Activated CD4-positive, CD25-positive, alpha-beta regulatory T cell treated with anti-CD3 and anti-CD28 coated beads, Interleukin-2, amount 50 U/mL, for 24 hours (primary cell): ENCODE measurements around the gene ABHD5.
A peak's percentile ranks its signal among the peaks of the same experiment; 100 is the strongest.
"Not testable (repeated sequence)": the region's sequence is repeated elsewhere in the genome, so short reads cannot be mapped to it uniquely, and the experiment has no call there.

ENCODE experiments used
- ATAC-seq, 2 donors: fragments of 150-1000 bp; cut with Tn5 transposase; one replicate each; pipeline ENCODE4 v1.10.0; 2021; ENCODE audit warnings: mild to moderate bottlenecking in 1 of 2, moderate library complexity in 1 of 2

The ABHD5 gene

GRCh38 chr3:43690400-43691119, at the start of gene ABHD5:
Gene ABHD5 (plus strand): TSS chr3:43690938. CDS start chr3:43690993, 55 bp downstream.
- peak; percentile 90 to 91 for ATAC-seq

DNA sequence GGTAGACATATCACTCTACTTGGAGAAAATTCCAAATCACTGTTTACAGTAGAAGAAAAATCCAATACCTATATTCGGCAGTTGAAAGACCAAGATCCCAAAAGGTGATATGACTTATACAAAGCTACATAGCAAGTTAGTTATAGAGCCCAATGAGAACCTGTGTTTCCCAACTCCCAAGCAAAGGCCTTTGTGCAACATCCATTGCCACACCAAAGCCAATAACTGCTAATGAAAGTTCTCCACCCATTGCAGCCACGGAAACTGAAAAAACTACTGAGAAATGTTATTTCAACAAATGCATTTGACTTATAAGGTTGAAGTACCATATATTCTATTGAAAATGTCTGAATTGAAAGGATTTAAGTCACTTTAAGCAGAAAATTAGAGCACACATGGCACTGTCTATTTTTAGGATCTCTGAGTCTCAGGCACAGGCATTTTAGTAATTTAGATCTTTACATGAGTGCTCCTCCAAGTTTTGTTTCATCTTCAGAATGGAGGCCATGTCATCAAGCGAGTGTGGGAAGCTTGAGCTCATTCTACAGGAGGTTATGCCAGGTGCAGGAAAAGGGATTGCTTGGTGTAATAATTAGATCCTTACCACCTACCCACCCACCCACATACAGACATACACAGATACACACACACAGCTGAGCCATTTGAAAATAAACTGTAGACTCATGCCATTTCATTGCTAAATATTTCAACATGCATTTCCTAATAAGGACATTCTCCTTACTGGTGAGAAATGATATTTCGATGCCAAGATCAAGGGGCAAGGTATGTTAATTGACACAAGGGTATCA, 49.2 kb upstream of the ABHD5 start:
- no peak for ATAC-seq

GRCh38 chr3:43644443-43644842, 46.3 kb upstream of the ABHD5 start:
- ATAC-seq: no peak

DNA sequence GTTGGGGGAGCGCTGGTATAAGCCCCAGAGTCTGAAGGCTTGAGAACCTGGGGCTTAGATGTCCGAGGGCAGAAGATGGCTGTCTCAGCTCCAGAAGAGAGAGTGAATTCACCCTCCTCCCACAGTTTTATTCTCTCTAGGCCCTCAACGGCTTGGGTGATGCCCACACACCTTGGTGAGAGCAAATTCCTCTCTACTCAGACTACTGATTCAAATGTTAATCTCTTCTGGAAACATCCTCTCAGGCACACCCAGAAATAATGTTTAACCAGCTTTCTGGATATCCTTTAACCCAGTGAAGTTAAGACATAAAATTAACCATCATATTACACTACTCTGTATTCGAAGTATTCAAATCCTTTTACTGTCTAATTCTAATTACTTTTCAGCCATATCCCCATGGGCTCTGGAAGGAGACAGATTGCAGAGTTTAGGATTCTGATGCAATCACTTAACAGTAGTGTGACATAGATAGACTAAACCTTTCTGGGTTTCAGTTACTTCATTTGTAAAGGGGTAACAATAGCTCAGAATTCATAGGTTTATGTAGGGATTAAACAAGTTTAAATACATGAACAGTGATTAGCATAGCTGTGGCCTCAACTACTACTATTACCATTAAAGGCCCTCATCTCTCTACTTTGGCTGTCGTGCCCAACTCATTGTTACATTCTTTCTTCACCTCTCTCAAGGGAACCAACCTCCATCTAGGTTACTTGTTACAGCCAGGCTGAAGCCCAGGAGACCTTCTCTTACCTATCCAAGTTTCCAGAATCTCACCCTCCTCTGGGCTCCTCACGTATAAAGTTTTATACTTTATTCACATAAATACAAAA, 43.2 kb upstream of the ABHD5 start:
- no peak for ATAC-seq

DNA sequence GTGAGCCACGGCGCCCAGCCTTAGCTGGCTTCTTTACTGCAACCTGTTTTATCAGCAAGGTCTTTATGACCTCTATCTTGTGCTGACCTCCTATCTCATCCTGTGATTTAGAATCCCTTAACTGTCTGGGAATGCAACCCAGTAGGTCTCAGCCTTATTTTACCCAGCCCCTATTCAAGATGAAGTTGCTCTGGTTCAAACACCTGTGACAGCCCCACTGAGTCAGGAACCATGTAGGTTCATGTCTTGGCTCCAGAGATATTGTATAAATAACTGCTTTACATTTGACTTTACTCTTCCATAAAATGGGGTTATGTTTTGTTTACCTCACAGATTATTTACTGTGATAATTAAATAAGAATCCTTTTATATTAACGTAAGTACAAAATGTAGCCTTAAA, 41.8 kb upstream of the ABHD5 start:
- ATAC-seq: no peak

DNA sequence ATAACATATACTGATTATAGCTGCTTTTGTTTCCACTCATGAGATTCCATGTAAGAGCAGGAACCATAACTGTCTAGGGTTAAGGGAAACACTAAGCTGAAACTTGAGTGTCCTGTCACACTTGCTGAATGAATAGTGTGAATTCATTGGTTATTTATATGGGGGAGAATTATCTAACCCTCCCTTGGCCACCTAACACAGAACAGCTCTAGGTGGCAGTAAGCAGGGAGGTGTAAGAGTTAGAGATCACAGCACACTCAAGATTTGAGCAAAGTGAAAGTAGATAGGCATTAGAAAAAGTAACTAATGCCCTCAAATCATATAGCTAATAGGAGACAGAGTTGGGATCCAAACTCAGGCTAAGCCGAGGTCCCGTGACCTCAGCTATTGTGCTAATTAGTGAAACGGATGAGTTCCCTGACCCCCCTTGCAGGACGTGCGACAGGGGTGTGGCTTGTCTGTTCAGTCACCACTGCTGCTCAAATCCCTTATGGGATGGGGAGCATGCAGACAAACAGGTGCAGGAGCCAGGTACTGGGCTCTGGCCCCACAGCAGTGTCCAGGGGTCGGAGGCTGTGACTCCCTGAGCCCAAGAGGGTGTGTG, 41.3 kb upstream of the ABHD5 start:
- no peak for ATAC-seq

- no peak for ATAC-seq
Observed at GRCh38 chr3:43650345-43650744, 40.4 kb upstream of the ABHD5 start.

DNA sequence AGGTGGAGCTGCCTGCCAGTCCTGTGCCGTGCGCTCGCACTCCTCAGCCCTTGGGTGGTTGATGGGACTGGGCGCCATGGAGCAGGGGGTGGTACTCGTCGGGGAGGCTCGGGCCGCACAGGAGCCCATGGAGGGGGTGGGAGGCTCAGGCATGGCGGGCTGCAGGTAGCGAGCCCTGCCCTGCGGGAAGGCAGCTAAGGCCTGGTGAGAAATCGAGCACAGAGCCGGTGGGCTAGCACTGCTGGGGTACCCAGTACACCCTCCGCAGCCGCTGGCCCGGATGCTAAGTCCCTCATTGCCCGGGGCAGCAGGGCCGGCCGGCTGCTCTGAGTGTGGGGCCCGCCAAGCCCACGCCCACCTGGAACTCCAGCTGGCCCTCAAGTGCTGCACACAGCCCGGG, 34.3 kb upstream of the ABHD5 start:
- not testable (repeated sequence) for ATAC-seq

DNA sequence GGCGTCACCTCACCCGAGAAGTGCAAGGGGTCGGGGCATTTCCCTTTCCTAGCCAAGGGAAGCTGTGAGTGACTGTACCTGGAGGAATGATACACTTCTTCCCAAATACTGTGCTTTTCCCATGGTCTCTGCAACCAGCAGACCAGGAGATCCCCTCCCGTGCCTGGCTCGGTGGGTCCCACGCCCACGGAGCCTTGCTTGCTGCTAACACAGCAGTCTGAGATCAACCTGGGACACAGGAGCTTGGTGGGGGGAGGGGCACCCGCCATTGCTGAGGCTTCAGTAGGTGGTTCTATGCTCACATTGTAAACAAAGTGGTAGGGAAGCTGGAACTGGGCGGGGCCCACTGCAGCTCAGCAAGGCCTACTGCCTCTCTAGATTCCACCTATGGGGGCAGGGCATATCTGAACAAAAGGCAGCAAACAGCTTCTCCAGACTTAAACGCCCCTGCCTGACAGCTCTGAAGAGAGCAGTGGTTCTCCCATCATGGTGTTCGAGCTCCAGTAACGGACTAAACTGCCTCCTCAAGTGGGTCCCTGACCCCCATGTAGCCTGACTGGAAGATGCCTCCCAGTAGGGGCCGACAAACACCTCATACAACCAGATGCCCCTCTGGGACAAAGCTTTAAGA, 31.4 kb upstream of the ABHD5 start:
- ATAC-seq: no peak

DNA sequence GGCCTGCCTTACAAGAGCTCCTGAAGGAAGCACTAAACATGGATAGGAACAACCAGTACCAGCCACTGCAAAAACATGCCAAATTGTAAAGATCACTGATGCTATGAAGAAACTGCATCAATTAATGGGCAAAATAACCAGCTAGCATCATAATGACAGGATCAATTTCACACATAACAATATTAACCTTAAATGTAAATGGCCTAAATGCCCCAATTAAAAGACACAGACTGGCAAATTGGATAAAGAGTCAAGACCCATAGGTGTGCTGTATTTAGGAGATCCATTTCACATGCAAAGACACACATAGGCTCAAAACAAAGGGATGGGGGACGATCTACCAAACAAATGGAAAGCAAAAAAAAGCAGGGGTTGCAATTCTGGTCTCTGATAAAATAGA, 29.4 kb upstream of the ABHD5 start:
- ATAC-seq: not testable (repeated sequence)

DNA sequence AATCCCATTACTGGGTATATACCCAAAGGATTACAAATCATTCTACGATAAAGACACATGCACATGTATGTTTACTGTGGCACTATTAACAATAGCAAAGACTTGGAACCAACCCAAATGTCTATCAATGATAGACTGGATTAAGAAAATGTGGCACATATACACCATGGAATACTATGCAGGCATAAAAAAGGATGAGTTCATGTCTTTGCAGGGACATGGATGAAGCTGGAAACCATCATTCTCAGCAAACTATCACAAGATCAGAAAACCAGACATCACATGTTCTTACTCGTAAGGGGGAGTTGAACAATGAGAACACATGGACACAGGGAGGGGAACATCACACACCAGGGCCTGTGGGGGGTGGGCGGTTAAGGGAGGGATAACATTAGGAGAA, 25.7 kb upstream of the ABHD5 start:
- not testable (repeated sequence) for ATAC-seq

DNA sequence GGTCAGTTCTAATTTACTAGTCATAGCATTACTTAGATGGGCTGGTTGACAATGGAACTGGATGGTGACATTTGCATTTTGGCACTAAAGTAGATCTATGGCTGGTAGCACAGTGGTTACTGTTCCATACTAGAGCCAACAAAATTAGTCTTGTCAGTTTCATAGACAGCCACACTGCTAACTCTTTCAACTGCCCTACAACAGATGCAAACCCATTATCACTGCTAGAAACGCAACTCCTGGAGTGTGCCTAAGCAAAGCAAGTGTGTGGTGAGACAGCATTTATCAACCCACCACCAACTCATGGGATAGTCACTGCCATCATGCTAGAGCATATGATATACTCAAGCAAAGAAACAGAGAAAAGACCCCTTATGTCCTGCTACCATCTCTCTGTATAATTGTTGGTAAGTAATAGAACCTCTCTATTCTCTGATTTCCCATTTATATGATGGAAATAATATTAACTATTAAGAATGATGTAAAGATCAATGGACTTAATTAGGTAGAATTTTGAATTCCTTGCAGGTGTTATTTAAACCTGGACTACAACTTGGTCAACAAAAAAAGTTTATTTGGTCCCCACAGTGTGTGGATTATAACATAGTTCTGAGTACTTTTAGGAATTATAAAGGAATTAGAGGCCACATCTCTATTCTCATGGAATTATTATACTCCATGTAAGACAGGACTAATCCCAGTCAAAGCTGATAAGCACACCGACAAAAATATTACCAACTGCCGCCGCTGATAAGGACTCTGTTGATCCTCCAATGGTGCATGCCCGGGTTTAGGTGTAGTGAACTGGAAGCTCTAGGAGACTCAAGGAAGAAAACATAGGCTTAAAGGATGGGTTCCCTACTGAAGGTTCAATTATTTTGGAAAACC, 19.9 kb upstream of the ABHD5 start:
- no peak for ATAC-seq

GRCh38 chr3:43674345-43675085, 16.2 kb upstream of the ABHD5 start:
- no peak for ATAC-seq

DNA sequence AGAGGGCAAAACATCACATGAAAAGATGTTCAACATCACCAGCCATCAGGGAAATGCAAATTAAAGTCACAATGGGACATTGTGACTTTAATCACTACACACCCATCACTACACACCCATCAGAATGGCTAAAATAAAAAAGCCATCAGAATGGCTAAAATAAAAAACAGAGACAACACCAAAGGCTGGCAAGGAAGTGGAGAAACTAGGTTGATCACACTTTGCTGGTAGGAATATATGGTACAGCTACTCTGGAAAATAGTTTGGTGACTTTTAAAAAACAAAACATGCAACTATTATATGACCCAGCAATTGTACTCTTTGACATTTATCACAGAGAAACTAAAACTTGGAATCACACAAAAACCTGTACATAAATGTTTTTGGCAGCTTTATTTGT, 15.1 kb upstream of the ABHD5 start:
- ATAC-seq: no peak

DNA sequence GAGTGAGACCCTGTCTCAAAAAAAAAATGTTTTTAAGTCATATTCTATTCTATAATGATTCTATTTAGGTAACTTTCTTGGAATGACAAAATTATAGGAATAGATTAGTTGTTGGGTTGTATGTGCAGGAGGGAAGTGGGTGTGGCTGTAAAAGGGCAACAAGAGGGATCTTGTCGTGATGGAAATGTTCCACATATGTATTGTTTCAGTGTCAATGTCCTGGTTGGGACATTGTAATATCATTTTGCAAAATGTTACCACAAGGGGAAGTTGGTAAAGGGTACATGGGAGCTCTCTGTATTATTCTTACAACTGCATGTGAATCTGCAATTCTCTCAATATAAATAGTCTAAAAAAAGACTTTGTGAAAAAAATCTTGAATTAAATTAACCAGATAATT, 14.3 kb upstream of the ABHD5 start:
- no peak for ATAC-seq

GRCh38 chr3:43678375-43678774, 12.4 kb upstream of the ABHD5 start:
- not testable (repeated sequence) for ATAC-seq

- not testable (repeated sequence) for ATAC-seq
Observed at GRCh38 chr3:43678887-43679449, 11.8 kb upstream of the ABHD5 start.

- not testable (repeated sequence) for ATAC-seq
Observed at GRCh38 chr3:43680857-43681256, 9.9 kb upstream of the ABHD5 start.

GRCh38 chr3:43684944-43685343, 5.8 kb upstream of the ABHD5 start:
- ATAC-seq: no peak

- no peak for ATAC-seq
Observed at GRCh38 chr3:43685921-43686320, 4.8 kb upstream of the ABHD5 start.
